NCI-H128 (cell line): ENCODE data around the gene CDK9.
A peak's percentile ranks its signal among the peaks of the same experiment; 100 is the strongest.
"Not testable (repeated sequence)": the region's sequence is repeated elsewhere in the genome, so short reads cannot be mapped to it uniquely, and the experiment has no call there.

Experiments used
- DNase-seq: peaks from one replicate; lab custom pipeline; 2025; ENCODE audit not compliant: unreplicated experiment; lab: John Stamatoyannopoulos, UW

CDK9 gene

DNA sequence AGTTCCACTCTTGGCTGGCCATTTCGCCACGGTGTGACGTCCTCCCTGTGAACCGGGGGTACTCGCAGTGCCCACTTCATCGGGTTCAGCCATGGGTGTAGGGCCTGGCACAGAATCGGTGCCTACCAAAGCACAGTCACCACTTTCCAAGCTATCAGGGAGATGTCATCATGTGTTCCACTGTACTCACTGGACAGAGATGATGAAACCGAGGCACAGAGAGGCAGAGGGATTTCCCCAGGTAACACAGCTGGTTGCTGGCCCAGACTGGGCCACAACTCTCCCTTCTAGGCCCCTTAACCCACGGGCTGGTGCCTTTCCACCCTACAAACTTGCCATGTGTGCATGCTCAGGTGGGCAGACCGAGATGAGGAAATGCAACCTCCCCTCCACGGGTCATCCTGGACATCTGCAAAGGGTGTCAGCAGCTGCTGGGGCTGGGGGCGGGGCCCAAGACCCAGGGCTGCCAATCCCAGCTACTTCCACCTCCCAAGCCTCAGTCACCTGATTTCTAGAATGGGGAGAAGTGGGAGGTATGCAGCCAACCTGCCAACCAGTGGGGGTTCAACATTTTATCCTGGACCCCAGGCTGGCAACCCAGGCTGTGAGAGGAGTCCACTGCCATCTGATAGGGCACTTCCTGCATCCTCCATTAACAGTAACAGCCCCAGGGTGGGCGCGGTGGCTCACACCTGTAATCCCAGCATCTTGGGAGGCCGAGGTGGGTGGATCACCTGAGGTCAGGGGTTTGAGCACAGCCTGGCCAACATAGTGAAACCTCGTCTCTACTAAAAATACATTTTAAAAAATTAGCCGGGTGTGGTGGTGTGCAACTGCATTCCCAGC is 6.5 kb upstream of the CDK9 start:
- no peak for DNase-seq

DNA sequence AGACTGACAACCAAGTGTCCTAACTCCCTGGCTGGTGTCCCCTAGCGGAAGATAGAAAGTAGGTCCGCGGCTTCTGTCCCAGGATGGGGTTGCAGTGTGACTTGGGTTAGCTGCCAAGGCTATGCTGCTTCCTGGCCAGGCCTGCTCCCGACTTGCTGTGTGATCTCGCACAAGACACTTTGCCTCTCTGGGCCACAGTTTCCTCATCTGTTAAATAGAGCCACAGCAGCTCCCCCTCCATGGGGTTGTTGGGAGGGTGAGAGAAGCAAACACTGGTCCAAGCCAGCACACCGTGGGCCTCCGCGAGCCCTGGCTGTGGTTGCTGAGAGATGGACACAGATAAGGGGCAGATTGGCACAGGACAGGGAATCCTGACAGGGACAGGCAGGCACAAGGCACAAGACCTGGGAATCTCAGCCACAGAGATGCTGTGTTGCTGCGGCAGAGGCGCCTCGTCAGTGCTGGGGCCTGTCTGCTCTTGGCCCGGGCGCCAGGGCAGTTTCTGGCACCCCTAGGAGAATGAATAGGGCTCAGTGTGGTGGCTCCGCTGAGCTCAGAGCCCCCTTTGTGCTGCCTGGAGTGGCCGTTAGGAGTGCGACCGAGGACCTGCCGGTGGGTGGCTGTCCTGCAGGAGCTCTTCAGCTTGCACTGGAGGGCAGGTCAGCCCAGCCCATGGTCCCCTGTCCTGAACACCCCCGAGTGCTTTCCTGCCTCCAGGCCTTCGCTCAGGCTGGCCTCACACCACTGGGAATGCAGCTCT is 5.5 kb upstream of the CDK9 start:
- no peak for DNase-seq

DNA sequence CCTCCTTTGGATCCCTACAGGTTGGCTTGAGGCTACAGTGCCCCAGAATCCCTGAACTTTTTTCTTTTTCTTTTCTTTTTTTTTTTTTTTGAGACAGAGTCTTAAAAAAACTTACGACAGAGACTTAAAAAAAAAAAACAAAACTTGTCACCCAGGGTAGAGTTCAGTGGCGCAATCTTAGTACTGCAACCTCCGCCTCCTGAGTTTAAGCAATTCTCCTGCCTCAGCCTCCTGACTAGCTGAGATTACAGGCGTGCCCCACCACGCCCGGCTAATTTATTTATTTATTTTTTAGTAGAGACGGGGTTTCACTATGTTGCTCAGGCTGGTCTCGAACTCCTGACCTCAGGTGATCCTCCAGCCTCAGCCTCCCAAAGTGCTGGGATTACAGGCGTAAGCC is 4.9 kb upstream of the CDK9 start:
- not testable (repeated sequence) for DNase-seq

DNA sequence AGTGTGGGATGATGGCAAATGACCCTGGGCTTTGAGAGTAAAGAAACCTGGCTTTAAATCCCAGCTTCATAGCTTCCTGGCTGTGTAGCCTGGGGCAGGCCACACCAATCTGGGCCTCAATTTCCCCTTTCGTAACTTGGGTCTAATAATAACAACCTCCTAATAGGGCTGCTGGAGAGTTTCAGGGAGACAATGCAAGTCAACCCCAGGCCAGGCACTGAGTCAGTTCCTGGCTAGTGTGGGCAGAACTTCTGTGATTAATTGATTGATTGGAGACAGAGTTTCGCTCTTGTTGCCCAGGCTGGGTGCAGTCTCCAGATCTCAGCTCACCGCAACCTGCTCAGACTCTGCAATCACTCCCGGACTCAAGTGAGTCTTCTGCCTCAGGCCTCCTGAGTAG is 4.0 kb upstream of the CDK9 start:
- DNase-seq: no peak

DNA sequence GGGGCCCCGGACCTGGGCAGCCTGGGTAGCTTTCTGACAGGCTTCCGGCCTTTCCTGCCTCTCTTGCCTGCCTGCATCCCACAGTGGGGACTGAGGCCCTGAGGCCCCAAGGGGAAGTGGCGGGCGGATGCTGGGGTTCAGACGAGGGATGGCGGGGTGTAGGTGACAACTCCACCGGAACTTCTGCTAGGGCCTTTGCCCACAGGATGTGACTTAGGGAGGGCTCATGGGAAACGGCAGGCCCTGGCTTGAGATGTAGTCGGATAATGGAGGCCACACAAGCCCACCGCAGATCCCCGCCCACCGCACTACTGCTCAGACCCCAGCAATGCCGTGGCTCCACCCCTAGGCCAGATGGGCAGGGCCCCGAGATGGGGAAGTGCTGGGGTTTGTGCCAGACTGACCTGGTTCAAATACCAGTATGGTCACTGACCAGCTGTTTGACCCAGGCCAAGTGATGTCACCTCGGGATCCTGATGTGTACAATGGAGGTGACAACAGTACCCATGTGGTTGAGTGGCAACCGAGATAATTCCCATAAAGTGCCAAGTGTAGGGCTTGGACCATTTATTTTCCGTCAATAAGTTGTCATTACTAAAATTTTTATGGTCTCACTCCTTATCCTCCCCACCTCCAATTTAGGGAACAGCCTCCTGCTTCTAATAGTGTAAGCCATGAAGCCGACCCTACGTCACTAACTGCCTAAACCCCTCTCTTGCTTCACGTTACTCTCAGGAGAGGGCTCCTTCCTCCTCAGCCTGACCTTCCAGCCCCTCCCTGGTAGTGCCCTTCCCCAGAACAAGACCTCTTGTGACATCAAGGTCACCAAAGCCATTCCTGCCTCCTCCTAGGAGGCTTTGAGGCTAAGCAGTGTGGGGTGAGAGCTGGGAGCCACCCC is 2.5 kb upstream of the CDK9 start:
- DNase-seq: no peak

DNA sequence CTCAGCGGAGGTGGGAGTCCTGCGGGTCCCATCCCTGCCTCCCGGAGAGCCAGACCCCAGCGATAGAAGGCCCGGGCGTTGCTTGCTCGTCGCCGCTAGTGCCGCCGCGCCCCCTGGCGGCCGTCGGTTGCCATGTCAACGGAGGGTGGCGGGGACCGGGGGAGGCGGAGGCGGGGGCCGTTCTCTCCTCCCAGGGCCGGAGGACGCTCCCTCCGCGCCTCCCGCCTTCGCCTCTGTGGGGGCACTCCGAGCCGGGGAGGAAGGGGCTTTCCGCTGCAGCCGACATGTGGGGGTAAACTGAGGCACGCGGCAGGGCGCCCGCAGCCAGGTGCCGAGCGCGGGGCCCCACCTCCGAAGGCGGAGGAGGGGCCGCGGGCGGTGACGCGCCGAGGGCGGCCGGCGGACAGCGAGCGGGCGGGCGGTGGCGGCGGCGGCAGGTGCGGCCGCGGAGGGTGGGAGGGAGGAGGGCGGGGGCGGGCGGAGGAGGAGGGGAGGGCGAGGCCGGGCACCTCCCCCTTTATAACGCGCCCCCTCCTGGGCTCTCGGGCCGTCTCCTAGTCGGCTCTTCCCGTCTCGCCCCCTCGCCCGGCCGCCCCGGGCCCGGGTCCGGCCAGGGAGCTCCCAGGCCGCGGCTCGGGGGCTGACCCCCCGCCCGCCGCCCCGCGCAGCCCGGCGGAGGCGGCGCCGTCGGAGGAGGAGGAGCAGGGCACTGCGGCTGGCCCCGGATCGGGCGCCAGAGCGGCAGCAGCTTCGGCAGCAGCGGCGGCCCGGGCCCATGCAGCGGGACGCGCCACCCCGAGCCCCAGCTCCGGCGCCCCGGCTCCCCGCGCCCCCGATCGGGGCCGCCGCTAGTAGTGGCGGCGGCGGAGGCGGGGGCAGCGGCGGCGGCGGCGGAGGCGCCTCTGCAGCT is 556 bp upstream of the CDK9 start:
- peak; percentile 57 for DNase-seq

DNA sequence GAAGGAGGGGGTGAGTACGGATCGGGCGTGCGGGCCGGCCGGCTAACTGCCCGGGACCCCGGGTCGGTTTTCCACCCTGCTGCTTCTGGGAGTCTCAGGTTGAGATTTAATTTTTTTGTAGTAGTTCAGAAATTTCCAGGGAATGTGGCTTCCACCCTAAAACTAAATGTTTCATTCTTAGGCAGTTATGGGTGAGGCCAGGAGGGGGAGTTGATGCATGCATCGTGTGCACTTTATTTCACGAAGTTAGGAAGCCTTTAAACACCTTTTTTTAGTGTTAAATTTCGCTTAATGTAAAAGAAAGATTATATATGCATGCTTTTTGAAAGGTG is 905 bp downstream of the CDK9 start:
- DNase-seq: no peak

DNA sequence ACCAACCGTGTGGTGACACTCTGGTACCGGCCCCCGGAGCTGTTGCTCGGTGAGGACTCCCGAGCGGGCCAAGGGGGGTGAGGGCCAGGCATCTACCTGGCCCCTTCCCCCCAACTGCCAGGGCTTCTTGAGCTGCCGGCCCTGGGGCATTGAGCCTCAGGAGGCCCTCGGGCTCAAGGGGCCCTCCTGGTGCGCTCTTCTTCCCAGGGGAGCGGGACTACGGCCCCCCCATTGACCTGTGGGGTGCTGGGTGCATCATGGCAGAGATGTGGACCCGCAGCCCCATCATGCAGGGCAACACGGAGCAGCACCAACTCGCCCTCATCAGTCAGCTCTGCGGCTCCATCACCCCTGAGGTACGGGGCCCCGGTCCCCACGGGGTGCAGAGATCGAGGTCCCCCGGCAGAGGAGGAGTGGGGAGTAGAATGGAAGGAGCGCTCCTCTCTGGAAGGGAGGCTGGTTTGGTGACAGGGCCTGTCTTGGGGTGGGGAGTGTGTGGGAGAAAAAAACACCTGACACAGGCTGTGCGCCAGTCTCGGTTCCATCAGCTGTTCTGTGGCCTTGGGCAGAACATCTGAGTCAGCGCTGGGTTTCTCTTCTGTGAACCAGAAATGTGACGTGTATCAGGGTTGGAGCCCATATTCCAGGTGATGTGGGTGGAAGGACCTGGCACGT is 2.6 kb downstream of the CDK9 start:
- DNase-seq: no peak

DNA sequence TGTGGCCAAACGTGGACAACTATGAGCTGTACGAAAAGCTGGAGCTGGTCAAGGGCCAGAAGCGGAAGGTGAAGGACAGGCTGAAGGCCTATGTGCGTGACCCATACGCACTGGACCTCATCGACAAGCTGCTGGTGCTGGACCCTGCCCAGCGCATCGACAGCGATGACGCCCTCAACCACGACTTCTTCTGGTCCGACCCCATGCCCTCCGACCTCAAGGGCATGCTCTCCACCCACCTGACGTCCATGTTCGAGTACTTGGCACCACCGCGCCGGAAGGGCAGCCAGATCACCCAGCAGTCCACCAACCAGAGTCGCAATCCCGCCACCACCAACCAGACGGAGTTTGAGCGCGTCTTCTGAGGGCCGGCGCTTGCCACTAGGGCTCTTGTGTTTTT is 3.3 kb downstream of the CDK9 start:
- no peak for DNase-seq

DNA sequence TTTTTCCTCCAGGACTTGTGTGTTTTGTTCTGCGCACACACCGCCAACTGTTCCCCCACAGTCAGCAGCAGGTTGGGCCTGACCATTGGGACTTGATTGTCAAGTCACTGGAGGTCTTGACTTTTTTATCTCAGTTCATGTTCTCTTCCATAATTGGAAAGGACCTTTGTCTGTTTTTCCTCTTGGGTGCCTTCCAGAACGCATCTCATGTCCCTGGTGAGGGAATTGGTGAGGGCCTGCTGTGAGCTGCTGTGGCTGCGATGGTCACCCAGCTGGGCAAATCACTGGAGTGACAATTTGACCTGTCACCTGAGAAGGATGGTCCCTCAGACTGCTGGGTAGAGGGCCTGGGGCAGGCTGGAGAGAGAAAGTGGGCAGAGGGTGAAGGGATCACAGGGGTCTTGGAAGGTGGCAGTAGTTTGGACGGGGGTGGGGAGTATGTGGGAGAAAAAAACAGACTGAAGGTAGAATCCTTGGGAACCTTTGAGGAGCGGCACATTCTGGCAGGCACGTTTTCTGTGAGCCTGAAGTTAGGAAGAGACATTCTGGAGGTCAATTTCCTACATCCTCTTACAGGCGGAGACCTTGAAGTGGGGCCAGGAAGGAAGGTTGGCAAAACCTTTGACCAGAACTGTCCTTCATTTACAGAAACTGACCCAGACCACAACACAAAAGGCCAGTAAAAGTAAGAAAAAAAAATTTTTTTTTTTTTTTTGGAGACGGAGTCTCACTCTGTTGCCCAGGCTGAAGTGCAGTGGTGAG is 4.4 kb downstream of the CDK9 start:
- DNase-seq: no peak

DNA sequence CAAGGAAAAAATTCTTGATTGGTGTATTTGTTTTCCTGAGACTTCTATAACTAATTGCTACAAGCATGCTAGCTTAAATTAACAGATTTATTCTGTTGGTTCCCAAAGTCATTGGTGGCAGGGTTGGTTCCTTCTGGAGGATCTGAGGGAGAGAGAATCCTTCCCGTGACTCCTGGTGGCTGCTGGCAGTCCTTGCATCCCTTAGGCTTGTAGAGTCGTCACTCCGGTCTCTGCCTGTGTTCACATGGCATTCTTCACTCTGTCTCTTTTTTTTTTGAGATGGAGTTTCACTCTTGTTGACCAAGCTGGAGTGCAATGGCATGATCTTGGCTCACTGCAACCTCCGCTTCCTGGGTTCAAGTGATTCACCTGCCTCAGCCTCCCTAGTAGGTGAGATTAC is 5.3 kb downstream of the CDK9 start:
- no peak for DNase-seq

DNA sequence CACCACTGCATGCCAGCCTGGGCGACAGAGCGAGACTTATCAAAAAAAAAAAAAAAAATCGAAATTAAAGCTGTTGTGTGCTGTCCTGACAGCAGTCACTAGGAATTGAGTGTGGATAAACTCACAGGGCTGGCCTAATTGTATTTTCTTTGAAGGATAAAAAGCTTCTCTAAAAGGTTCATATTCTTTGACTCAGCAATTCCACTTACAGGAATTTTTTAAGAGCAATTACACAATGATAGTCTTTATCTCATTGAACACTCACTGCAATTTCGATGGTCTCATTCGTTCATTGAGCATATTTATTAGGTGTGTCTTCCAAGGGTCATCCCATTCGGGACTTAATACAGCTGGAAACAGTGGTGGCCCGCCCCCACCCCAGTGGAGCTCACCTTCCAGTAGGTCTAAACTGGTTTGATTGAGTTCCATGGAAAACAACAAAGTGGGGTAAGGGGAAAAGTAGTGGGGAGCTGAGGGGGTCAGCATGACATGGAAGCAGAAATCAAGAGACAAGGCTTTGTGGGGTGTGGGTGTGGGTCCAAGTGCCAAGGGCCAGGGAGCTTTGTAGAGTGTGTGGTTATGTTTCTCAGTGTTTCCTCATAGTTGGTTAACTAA is 6.7 kb downstream of the CDK9 start:
- DNase-seq: no peak

DNA sequence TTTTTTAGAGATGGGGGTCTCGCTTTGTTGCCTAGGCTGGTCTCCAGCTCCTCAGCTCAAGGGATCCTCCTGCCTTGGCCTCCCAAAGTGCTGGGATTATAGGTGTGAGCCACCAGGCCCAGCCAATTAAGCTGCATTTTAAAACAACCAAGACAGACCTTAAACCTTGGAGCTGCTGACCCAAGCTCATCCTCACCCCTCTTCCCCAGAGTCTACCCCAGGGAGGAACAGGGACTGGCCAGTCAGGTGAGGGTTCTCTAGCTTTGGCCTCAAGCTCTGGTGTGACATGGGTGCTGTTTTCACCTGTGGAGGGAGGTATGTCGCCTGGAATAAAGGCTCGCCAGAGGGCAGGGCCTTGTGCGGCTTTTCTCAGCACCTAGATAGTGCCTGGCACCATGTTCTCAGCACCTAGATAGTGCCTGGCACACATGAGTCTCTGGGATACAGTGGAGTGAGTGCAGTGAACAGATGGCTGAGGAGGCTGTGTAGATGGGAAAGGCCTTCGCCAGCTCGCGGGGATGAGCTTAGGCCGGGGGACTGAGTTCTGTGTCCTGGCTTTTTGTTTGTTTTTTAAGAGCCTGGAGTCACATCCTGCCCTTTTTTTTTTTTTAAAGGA is 7.4 kb downstream of the CDK9 start:
- no peak for DNase-seq

DNA sequence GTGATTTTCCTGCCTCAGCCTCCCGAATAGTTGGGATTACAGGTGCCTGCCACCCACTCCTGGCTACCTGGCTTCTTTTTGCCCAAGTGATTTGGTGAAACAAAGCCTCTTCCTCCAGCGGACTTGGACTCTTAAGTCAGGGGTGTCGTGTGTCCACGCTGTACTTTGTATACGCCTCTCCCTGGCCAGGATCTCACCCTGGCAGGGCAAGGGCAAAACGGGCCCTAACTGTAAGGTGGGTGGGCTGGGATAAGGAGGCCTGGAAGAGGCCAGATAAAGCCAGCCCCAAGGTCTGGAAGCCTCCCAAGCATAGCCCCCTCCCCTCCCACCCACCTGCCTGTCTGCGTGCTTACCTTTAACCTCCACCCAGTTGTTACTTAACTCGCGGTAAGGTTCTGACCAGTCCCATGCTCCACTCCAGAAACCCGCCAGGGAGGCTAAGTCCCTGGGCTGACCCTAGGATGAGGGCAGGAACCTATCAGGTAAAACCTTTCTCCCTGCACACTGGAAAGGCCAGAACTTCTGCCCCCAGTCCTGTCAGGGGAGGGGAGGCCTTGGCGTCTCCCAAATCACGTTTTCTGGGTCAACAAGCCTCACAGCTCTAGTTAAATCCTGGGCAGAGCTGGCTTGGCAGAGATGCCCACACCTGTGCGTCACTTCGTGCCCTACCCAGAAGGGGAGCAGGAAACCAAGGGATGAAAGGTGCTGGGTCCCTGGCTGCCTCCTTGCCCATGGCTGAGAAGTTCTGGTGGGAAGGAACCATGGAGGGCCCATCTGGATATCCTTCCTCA is 8.4 kb downstream of the CDK9 start:
- DNase-seq: no peak

DNA sequence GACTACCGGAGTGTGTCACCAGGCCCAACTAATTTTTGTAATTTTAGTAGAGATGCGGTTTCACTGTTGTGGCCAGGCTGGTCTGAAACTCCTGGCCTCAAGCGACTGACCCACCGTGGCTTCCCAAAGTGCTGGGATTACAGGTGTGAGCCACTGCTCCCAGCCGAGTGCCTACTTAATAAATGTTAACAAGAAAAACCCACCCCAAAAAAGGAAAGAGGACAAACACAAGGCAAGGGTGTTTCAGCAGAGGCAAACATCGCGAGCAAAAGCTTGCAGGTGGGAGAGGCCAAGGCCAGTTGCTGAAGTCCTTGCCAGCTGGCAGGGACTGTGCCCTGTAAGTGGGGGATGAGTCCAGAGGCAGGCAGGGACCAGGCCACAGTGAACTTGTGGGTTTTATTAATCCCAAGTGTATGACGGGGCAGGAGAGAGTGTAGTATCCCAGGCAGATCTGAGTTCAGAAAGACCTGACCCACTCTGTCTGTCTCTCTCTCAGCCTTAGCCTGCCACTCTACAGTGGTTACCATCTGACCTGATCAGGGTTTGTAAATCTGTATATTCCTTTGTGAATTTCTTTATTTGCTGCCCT is 10.5 kb downstream of the CDK9 start:
- DNase-seq: no peak

DNA sequence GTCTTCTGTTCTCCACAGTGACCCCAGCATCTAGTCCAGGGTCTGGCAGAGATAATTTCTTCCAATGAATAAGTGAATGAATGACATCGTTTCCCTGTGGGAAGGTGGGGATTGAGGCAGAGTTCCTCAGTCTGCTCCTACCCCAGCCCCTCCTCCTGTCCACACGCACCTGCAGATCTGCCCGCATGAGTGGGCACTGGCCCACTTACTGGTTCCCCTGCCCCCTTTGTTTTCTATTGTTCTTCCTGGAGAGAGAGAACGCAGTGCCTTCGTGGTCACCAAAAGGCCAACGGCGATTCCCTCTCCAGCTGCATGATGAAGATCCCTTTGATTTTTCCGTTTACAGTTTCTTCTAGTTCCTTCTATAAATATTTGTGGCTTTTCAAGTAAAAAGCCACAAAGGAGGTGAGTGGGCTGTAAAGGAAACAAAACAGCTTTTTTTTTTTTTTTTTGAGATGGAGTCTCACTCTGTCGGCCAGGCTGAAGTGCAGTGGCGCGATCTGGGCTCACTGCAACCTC is 11.1 kb downstream of the CDK9 start:
- no peak for DNase-seq

DNA sequence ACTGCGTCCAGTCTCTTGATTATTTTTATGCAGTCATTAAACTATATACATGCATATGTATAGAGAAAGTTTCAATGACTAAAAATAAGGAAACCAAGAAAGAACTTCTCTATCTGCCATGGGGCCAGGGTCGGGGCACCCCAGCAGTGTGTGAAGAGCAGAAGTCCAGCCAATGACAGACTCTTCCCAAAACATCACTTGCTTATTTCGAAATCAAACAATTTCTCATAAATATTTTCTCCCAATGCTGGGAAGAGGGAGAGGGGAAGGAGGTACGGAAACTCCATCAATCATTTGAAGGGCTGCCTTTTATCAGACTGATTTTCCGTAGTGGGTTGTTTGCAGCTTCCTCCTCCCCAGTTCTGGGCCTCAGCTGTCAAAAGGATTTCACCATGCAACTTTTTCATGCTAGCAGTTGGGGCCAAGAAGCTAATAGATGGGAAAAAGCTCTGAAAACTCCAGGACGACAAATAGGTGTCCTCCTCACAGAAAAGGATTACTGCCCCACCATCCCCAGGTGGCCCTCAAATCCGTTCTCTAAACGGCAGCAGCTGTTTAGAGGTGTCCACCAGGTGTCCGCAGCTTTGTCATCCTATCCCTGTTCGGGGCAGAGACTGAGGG is 16.2 kb downstream of the CDK9 start:
- DNase-seq: no peak
